Globus pallidus (tissue), 1 donor: ENCODE data around the gene GRID2IP.

Experiments used
- DNase-seq: peaks from one replicate; pipeline ENCODE4 v3.0.0-alpha.2; 2015; ENCODE audit warnings: low spot score

GRID2IP gene

DNA sequence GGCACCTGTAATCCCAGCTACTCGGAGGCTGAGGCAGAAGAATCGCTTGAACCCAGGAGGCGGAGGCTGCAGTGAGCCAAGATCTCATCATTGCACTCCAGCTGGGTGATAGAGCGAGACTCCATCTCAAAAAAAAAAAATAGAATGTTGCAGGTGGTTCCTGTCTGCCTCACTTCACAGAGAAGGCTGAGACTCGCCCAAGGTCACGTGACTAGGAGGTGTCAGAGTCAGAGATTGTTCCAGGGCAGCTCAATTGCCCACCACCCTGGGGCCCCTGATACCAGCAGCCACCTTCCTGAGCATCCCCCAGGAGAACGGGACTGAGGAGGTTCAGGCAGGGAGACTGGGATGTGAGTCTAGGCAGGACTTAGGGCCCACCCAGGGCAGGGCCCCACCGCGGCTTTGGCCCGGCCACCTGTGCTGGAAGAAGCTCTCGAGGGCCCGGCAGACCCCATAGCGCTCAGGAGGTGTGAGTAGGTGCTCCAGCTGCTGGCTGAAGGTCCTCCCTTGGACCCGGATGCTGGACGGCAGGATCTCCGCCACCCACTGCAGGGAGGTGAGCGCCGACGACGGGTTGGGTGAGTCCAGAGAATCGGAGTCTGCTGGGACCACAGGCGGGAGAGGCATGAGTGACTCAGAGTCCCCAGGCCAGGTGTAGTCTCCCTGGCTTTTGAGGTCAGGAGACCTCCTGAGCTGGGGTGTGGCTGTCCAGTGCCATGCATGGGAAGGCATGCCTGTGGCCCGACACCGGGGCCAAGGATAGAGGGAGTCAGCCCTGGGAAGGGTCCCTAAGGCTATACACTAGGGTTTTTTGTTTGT is 30.9 kb downstream of the GRID2IP start:
- DNase-seq, result no peak

DNA sequence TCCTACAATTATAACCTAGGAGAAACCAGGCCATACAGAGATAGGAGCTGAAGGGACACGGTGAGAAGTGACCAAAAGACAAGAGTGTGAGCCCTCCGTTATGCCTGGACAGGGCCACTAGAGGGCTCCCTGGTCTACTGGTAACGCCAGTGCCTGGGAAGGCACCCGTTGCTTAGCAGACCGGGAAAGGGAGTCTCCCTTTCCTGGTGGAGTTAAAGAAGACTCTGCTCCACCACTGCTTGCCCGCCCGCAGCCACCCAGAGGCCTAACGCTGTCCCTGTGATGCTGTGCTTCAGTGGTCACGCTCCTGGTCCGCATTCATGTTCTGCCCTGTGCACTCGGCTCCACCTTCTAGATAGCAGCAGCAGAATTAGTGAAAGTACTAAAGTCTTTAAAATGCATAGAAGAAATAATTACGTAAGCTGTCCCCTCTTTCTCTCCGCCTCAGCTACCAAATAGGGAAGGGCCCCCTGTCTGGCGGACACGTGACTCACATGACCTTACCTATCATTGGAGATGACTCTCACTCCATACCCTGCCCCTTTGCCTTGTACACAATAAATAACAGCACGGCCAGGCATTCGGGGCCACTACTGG is 34.8 kb downstream of the GRID2IP start:
- peak; percentile 77 for DNase-seq

DNA sequence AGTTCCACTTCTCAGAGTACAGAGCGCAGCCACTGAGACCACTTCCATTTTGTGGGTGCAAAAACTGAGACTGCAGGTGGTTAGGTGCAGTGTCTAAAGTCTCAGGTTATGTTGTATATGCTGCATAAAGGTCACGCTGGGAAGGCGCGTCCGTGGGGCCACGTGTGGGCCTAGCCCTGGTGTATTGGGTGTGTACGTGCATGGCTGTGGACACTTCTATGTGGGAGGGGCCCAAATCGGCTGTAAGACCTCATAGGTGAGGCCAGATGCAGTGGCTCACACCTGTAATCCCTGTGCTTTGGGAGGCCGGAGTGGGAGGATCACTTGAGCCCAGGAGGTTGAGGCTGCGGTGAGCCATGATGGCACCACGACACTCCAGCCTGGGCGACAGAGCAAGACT is 37.7 kb downstream of the GRID2IP start:
- no peak for DNase-seq

DNA sequence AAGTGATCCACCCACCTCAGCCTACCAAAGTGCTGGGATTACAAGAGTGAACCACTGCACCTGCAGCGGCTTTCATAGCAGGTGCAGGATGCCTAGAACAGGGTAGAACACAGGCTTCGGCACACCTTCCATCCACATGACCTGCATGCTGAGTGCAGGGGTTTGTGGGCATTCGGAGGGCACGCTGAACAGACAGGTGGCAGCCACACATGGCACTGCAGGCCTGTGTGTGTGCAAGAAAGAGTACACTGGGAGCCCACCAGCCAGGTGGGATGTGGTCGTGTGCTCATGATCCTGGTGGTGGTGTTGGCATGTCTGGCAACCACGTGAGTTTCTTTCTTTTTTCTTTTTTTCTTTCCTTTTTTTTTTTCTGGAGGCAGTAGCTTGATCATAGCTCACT is 38.4 kb downstream of the GRID2IP start:
- no peak for DNase-seq

DNA sequence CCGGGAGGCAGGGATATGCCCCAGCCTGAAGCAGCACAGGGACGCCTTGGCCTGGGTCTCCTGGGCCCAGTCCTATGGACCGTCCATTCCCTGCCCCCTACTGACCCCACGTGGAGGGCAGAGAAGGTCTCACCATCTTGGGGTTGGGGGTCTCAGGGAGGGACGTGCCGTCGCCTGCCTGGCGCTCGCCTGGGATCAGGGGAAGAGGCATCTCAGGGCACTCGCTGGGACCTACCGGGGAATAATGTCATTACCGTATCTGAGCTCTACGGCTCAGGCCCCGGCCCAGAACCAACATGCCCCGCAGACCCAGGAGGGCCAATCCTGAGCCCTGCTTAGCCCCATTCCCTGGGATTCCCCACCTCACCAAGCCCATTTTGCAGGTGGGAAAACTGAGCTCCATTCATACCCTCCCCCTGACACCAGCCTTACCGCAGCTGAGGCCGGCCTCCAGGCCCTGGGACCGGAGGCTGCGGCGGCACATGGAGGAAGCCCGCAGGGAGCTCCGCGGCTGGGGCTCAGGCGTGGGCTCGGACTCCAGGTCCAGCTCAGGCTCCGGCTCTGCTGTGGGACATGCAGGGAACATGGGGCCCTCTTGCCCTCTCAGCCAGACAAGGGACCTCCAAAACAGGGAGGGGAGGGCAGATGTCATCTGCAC is 40.7 kb downstream of the GRID2IP start:
- DNase-seq, result no peak

DNA sequence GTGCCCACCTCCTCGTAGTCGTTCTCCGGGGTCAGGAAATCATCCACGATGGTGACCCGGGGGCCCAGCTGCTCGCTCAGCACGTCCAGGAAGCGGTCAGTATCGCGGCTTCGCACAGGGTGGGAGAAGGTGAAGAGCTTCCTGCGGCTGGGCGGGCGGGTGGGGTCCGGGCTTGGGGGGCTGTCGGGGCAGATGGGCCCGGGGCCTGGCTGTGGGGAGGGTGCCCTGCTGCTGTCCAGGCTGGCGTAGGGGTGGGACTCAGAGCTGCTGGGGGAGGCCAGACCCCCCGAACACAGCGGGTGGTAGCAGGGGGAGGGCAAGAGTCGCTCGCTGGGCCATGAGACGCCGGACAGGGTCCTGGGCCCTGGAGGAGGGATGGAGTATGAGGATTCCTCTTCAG is 42.3 kb downstream of the GRID2IP start:
- no peak for DNase-seq

DNA sequence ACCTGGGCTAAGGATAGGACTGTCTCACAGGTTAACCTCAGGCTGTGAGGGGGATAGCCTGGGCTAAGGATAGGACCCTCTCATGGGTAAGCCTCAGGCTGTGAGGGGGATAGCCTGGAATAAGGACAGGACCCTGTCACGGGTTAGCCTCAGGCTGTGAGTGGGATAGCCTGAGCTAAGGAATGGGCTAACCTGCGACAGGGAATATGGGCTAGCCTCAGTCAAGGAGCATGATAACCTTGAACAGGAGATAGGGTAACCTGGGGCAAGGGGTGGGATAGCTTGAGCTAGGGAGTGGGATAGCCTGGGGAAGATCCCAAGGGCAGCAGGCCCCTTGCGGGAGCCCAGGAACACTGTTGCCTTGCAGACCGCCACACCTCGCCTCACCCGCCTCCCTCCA is 42.7 kb downstream of the GRID2IP start:
- no peak for DNase-seq

DNA sequence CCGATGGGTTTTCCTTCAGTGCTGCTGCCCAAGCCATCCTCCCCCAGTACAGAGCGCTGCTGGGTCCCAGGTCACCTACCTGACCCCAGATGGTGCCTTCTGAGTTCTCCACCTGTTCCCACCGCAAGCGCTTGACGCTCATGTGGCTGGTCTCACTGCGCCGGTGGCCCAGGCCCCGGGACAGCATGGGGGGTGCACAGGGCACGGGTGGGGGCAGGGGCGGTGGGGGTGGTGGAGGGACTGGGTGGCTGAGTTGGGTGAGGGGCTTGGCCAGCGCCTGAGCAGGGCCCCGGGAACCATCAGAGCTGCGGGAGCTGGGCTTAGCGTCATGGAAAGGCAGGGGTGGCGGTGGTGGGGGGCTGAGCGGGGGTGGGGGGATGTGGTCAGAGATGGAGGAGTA is 43.4 kb downstream of the GRID2IP start:
- DNase-seq, result no peak

DNA sequence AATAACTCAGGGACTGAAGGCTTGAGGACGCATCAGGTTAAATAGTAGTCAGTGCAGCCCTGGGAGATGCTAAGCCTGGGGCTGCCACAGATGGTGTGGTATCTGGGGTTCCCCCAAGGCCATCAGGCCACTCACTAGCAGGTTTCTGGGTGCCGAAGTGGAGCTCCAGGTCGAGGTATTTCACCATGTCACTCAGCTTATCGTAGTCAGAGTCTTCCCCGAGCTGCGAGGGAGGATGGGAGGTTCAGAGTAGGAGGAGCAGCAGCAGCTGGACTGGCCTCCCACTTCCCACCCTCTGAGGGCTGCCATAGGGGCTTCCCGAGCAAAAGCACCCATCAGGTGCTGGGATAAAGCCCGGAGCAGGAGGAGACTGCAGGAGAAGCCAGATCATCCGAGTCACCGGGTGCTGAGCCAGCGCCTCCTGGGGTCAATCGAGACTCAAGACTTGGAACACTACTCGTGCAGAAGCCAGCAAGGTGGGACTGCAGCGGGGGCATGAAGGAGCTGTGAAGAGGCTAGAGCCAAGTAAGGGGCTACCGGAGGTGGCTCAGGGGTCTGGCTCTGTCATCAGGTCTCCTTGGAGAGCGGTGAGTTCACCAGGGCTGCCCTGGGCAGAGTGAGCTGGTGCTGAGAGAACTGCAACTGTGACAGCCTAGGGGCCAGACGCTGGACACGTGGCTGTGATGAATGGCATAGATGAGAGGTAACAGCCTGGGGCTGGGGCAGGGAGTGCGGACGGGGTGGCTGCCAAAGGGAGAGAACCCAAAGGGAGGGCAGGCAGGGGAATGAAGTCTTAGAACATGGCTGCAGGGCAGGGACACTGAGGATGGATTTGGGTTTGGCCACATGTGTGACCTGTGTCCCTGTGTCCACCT is 45.3 kb downstream of the GRID2IP start:
- DNase-seq, result no peak

DNA sequence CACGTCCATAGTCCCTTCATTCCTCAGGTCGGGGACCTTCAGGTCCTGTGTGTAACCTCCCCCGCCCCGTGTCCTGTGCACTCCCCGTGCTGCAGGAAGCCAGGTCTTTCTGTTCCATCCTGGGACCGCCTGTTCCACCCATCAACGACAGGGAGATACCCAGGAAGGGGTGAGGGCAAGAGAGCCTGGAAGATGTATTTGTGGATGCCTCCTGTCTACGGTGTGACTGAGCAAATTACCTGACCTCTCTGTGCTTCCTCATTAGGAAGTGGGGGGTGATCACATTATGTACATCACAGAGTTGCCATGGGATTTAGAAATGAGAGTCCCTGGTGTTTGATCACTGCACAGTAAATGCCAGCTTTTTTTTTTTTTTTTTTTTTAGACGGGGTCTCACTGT is 46.3 kb downstream of the GRID2IP start:
- no peak for DNase-seq

DNA sequence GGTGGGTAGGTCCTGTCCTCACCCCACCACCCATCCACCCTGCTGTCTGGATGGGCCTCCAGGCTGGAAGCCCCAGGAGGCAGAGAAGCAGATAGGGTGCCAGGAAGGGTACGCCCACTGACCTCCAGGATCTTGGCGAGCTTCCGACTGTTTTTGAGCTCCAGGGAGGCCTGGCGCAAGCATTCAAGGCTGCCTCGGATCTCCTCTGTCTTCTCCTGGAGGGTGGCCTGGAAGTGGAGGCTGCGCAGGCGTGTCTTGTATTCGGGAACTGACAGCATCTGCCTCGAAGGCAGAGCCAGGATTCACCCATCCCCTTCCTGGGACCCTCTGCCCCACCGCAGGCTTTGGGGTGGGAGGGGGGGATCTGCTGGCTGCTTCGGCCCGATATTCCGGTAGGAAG is 48.4 kb downstream of the GRID2IP start:
- no peak for DNase-seq

DNA sequence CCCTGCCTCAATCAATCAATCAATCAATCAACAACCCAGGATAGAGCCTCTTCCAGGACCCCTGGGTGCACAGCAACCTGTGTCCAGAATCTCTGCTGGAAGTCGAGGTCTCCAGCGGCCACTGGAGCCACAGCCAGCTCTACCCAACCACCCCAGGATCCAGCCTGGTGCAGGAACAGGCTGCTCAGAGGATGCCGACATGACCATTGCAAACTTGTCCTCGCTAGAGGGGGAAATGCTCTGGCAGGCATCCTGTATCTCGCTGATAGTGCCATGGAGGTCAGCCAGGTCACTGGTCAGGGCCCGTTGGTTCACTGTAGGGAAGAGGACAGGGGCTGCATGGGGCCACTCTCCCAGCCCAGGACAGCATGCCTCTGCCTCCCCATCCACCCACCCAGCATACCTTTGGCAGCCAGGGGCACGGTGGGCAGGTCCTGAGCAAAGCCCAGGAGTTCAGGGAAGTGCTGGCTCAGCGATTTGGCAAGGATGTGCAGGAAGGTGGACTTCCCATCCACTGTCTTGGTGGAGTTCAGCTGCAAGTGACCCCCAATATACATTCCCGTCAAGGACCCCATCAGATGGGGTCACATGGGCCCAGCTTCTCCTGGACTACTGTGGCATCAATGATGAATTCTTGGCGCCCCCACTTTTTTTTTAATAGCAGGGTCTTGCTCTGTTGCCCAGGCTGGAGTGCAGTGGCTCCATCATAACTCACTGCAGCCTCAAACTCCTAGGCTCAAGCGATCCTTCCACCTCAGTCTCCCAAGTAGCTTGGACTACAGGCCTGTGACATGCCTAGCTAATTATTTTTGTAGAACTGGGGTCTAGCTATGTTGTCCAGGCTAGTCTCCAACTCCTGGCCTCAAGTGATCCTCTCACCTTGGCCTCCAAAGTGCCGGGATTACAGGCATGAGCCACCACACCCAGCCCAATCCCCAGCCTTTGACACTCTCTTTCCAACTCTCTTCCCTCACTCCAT is 49.4 kb downstream of the GRID2IP start:
- DNase-seq, result no peak

DNA sequence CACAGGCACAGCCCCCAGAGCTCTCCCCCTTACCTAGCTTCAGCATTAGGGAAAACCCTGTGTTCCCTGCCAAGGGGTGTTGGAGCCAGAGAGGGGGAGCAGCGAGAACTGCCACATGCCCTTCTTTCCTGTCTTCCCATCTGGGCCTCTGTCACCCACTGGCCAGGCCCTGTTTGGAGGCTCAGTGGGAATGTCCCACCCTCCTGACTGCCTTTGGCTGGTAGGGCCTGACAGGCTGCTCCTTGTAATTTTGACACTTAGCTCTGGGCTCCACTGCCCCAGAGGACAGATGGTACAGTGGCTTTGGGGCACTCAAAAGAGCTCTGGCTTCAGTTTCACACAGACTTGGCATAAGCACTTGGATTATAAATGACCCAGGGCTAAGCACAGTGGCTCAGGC is 50.6 kb downstream of the GRID2IP start:
- no peak for DNase-seq

DNA sequence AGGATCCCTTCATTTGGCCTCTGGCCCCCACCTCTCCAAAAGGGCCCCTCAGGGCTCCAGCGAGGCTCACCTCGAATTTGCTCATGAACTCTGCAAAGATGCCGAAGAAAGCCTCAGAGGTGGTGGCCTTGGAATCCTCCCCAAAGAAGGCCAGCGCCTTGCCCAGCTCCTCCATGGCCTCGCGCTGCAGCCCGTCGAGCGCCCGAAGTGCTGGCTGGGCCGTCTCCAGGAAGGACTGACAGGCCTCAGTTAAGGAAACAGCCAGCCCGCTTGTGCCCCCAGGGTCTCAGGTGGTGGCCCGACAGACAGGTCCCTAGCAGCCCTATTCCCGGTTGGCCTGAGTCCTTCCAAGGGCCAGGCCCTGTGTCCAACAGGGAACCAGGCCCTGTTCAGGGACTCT is 53.3 kb downstream of the GRID2IP start:
- DNase-seq, result no peak

DNA sequence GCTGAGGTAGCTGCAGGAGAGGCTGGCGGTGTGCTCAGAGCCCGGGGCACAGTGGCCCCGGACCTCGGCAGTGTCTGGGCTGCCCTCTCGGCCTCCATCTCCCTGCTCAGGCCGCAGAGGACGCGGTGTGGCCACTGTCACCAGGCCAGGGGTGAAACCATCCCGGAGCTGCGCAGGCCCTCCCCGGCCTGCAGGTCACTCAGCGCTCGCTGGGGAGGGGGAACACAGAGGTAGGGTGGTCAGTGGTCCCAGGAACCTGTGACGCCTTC is 53.7 kb downstream of the GRID2IP start:
- no peak for DNase-seq

DNA sequence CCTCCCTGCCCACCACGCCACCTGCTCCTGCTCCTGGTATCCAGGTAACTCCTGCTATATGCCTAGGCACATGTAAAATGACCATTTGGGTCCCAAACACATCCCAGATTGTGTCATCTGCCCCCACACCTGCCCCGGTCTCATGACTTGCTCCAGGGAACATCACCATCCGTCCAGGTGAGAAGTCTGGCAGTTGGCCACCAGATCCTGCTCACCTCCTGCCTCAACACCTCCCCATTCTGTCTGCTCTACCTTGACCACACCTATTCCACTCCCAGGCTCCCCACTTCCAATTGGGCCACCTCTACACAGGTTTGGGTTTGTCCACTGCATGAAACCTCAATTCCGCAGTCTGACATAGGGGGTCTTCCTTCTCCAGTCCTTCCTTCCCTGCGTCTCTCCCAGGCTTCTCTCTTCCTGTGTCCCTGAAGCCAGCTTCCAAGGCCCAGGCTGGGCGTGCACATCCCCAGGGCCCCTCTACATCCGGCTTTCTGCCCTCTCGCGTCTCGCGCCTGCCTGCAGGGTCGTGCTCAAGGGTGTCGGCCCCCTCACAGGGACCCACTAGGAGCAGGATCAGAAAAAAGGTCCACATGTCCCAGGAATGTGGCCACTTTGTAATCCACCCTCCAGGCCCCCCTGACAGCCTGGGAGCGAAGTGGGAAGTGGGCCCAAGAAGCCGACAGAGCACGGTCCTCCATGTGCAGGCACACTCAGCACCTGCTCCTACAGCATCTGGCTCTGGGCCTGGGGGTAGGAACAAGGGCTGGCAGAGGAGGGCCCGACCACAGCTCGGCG is 54.2 kb downstream of the GRID2IP start:
- DNase-seq, result no peak

DNA sequence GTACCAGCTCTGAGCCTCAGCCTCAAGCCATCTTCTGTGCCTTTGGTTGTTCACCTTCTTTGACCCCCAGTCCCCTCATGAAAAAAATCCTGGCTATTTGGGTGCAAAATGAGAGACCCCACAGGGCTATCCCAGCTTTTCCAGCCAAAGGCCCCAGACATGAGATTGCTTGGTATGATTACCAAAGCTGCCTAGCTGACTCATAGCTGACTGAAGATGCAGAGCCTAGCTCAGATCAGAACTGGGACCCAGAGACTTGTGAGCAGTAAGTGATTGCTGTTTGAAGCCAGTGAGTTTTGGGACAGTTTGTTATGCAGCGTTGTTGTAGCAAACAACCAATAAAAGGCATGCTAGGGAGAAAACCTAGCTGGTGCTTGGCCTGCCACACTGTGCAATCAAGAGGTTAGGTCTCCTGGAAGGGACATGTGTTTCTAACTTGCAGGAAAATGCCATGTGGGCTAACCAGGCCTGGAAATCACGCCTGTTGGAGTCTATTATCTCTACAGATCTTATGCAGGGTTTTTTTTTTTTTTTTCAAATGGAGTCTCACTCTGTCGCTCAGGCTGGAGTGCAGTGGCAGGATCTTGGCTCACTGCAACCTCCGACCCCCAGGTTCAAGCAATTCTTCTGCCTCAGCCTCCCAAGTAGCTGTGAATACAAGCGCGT is 55.5 kb downstream of the GRID2IP start:
- no peak for DNase-seq

DNA sequence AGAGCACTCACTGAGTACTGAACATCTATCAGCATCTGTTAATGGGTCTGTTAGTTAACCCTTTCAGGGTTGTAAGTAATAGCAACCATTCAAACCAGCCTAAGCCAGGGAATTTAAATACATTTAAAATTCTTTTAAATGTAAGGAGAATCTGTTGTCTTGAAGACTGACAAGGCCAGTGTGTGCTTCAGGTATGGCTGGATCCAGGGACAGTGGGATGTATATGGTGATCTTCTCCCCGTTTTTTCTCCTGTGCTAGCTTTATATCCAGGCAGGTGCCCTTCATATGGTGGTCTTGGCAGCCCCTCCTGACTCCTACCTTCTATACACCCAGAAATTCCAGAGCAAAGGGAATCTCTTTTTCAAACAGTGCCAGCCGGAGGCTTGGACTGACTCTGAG is 56.9 kb downstream of the GRID2IP start:
- no peak for DNase-seq

DNA sequence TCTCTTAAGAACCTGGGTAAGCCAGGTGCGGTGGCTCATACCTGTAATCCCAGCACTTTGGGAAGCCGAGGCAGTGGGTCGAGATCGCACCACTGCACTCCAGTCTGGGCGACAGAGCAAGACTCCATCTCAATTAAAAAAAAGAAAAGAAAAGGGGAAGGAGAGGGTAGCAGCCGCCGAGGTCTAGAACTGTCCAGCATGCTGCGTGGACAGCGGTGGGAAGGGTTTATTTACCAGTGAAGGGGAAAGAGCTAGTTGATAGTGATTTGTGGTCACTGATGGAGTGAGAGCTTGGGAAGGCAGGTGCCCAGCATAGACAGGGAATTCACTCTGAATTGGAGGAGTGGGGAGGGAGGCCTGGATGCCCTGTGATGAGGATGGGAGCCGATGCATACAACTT is 60.1 kb downstream of the GRID2IP start:
- DNase-seq, result no peak

DNA sequence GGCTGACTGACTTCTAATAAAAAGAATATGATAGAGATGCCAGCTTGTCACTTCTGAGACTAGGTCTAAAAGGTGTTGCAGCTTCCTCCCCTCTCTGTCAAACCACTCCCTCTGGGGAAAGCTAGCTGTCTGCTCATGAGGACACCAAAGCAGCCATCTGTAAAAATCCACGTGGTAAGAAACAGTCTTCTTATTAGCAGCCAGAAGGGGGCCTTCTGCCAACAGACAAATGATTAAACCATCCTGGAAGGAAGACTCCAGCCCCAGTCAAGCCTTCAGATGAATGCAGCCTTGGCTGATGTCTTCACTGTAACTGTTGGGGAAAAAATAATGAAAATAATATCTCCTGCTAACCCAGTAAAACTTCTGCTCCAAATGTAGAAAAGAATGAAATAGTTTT is 61.6 kb downstream of the GRID2IP start:
- DNase-seq, result no peak
